ENCODE measurements around the gene PTPRD. TPM values are rescaled to one million over a fixed set of nuclear protein-coding genes. Genes with fewer than 3 reads are reported as not detected.

PTPRD gene
- total RNA-seq, 1 donor from 2014 or later = 109 TPM

- Mint-ChIP-seq H3K36me3 (no peaks in the 10 kb centered on the region), H3K9me3 (no peaks in the 10 kb centered on the region), H3K27me3 (ENCODE audit: low read depth) (peaks cover 5% of the 10 kb centered on the region), H3K4me1 (no peaks in the 10 kb centered on the region), H3K4me3 (no peak overlapping the region), H3K27ac (no peak overlapping the region)
- TF ChIP-seq, protein P1, sequence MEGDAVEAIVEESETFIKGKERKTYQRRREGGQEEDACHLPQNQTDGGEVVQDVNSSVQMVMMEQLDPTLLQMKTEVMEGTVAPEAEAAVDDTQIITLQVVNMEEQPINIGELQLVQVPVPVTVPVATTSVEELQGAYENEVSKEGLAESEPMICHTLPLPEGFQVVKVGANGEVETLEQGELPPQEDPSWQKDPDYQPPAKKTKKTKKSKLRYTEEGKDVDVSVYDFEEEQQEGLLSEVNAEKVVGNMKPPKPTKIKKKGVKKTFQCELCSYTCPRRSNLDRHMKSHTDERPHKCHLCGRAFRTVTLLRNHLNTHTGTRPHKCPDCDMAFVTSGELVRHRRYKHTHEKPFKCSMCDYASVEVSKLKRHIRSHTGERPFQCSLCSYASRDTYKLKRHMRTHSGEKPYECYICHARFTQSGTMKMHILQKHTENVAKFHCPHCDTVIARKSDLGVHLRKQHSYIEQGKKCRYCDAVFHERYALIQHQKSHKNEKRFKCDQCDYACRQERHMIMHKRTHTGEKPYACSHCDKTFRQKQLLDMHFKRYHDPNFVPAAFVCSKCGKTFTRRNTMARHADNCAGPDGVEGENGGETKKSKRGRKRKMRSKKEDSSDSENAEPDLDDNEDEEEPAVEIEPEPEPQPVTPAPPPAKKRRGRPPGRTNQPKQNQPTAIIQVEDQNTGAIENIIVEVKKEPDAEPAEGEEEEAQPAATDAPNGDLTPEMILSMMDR (IDR thresholded peaks at IDR 0.05; ENCODE audit: unreplicated experiment) = no peak
- no peak for DNase-seq (ENCODE audit: low spot score in 2 of 2, unreplicated experiment in 2 of 2)
Measured at GRCh38 chr9:9186086-9186485, 1426.7 kb downstream of the PTPRD start.

- Mint-ChIP-seq H3K4me3 (no peak overlapping the region), H3K27me3 (ENCODE audit: low read depth) (peaks cover 5% of the 10 kb centered on the region), H3K27ac (no peak overlapping the region), H3K9me3 (no peaks in the 10 kb centered on the region), H3K36me3 (no peaks in the 10 kb centered on the region), H3K4me1 (no peaks in the 10 kb centered on the region)
- TF ChIP-seq, protein P1 (IDR thresholded peaks at IDR 0.05; ENCODE audit: unreplicated experiment) = no peak
- DNase-seq (ENCODE audit: low spot score in 2 of 2, unreplicated experiment in 2 of 2) = no peak
Measured at GRCh38 chr9:9182431-9182830, 1430.4 kb downstream of the PTPRD start.

- no peak for DNase-seq (ENCODE audit: low spot score in 2 of 2, unreplicated experiment in 2 of 2)
- Mint-ChIP-seq H3K27me3 (ENCODE audit: low read depth) (no peaks in the 10 kb centered on the region), H3K9me3 (no peaks in the 10 kb centered on the region), H3K27ac (no peak overlapping the region), H3K36me3 (no peaks in the 10 kb centered on the region), H3K4me1 (no peaks in the 10 kb centered on the region), H3K4me3 (no peak overlapping the region)
- TF ChIP-seq, protein P1 (IDR thresholded peaks at IDR 0.05; ENCODE audit: unreplicated experiment) = no peak
Measured at GRCh38 chr9:9177081-9177480, 1435.7 kb downstream of the PTPRD start.

DNA sequence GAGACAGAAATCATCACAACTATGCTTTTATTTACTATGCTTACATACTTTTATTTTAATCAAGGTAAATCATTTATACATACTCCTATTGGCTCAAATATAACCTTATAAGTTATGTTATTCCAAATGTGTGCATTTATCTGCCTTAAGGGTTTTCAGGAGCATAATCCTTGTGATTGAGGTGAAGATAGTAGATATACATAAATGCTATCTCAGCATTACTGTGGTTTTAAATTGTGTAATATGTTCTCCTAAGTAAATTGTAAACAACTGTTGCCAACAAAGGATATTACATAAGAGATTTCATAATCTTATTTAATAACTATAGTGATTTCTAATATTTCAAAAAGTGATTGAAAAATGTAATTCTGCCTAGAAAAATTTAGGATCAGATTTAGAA lies 1438.4 kb downstream of the PTPRD start:
- Mint-ChIP-seq H3K9me3 (no peaks in the 10 kb centered on the region), H3K4me3 (no peak overlapping the region), H3K27me3 (ENCODE audit: low read depth) (no peaks in the 10 kb centered on the region), H3K4me1 (peaks cover 7% of the 10 kb centered on the region), H3K27ac (no peak overlapping the region), H3K36me3 (no peaks in the 10 kb centered on the region)
- no peak for DNase-seq (ENCODE audit: low spot score in 2 of 2, unreplicated experiment in 2 of 2)
- TF ChIP-seq, protein P1 (IDR thresholded peaks at IDR 0.05; ENCODE audit: unreplicated experiment) = no peak

GRCh38 chr9:9173264-9173663 lies 1439.5 kb downstream of the PTPRD start:
- Mint-ChIP-seq H3K27ac (no peak overlapping the region), H3K36me3 (no peaks in the 10 kb centered on the region), H3K4me3 (no peak overlapping the region), H3K4me1 (peaks cover 7% of the 10 kb centered on the region), H3K27me3 (ENCODE audit: low read depth) (no peaks in the 10 kb centered on the region), H3K9me3 (no peaks in the 10 kb centered on the region)
- TF ChIP-seq, protein P1 (IDR thresholded peaks at IDR 0.05; ENCODE audit: unreplicated experiment) = no peak
- no peak for DNase-seq (ENCODE audit: low spot score in 2 of 2, unreplicated experiment in 2 of 2)

Data from mesothelial cell of epicardium (in vitro differentiated cells).